Bronchial epithelial cell (primary cell): ENCODE results near the gene KRT20. TPM values are rescaled to one million over a fixed set of nuclear protein-coding genes. Genes with fewer than 3 reads are reported as not detected.

Source experiments
- DNase-seq: peaks from one replicate; pipeline ENCODE4 v3.0.0-alpha.2; 2010; ENCODE audit warnings: low read depth
- FAIRE-seq: peaks from 2 replicates; lab custom pipeline; 2011; peaks lifted over from hg19 to GRCh38; lab: Jason Lieb, UNC
- H3K27me3 ChIP-seq: 2 replicates; pipeline ENCODE4 v1.5.1; 2011; ENCODE audit warnings: low read length; ENCODE audit not compliant: control insufficient read depth, insufficient read depth
- H3K36me3 ChIP-seq: 2 replicates; pipeline ENCODE4 v1.5.1; 2011; ENCODE audit warnings: low read length; ENCODE audit not compliant: control insufficient read depth, insufficient read depth
- H3K4me3 ChIP-seq: 2 replicates; pipeline ENCODE4 v1.5.1; 2011; ENCODE audit warnings: mild to moderate bottlenecking, low read depth, low read length, control low read depth
- CTCF ChIP-seq: IDR thresholded peaks from 2 replicates; pipeline ENCODE4 v1.5.1; 2011; ENCODE audit warnings: mild to moderate bottlenecking, moderate library complexity, low read length, control low read depth, inconsistent platforms; ENCODE audit not compliant: insufficient read depth, severe bottlenecking
- total RNA-seq: library from RNA; depleted of rRNA; stranded (reverse); fragments of >200 nt; gene quantifications from 2 replicates; pipeline ENCODE4 v1.2.1, GENCODE V29; 2014

Gene KRT20
- total RNA-seq, 1 donor from 2014 or later = not detected

GRCh38 chr17:40848583-40849235 lies 36.3 kb downstream of the KRT20 start:
- H3K36me3 ChIP-seq = no peaks in the 10 kb centered on the region
- FAIRE-seq = no peak
- TF ChIP-seq CTCF = no peak
- H3K27me3 ChIP-seq = no peaks in the 10 kb centered on the region
- H3K4me3 ChIP-seq = no peak overlapping the region
- peak; percentile 38 for DNase-seq

DNA sequence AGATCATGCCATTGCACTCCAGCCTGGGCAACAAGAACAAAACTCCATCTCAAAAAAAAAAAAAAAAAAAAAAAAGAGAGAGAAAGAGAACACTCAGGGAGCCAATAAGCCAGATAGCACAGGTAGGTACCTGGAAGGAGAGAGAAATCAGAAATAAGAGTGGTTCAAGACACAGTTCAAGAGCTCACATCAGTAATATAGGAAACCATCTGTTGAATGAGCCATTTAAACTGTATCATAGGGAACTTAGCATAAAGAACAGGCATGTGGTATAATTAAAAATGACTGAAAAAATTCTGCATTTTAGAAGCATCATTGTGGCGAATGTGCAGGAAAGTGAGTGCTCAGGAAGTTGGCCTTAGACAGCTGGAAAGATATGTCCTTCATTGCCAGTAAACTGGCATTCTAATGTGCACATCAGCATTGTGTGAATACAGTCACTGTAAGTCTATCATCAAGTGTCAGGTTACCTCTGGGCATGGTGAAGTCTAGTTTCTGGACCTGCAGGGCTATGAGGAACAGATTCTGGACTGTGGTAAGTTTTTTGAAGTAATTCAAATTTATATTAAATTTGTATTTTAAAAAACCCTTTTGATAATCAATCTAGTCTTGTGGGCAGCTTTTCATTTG lies 38.4 kb downstream of the KRT20 start:
- TF ChIP-seq CTCF = no peak
- DNase-seq = peak; percentile 24
- Histone ChIP-seq H3K36me3 (no peaks in the 10 kb centered on the region), H3K4me3 (no peak overlapping the region), H3K27me3 (no peaks in the 10 kb centered on the region)
- no peak for FAIRE-seq

GRCh38 chr17:40844671-40845107 lies 40.4 kb downstream of the KRT20 start:
- FAIRE-seq = no peak

DNA sequence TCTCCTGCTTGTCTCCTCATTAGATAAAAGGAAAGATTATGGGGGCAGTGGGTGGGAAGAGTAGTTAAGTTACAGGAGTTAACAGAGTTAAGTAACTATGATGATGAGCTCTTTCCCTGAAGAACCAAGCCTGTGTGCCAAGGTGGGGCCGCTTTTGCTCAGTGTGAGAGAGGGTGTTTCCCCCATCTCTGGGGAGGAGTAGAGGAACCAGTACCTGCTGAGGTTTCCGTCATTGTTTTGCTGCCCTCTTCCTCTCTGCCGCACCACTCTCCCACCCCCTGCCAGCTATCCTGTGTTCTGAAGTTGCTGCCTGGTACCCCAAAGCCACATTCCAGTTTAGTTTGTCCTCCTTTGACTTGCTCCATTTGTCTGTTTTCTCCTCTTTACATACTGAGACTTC lies 41.8 kb downstream of the KRT20 start:
- no peaks in the 10 kb centered on the region for H3K36me3 ChIP-seq
- no peaks in the 10 kb centered on the region for H3K27me3 ChIP-seq
- DNase-seq = no peak
- no peak overlapping the region for H3K4me3 ChIP-seq
- no peak for FAIRE-seq
- no peak for TF ChIP-seq CTCF

More at GRCh38 chr17:40844671-40845107, 40.4 kb downstream of the KRT20 start:
- Histone ChIP-seq H3K36me3 (no peaks in the 10 kb centered on the region), H3K27me3 (no peaks in the 10 kb centered on the region), H3K4me3 (no peak overlapping the region)
- DNase-seq = no peak
- no peak for TF ChIP-seq CTCF

DNA sequence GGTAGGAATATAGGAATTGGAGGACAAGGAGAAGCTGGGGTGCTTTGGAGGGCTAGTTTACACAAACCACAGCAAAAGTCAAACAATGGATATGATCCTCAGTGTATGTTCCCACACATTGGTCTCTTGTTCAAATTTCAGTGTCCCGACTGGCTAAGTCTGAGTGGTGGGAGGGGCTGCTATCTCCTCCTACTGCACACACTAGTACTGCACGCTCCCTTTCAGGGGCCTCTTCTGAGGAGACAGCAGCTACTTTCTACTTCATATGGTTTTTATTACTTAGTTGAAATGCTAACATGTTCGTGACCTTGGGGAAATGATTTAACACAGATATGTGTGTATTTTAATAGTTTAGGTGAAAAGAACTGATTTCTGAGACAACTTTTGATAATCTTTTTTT lies 43.8 kb downstream of the KRT20 start:
- H3K27me3 ChIP-seq = no peaks in the 10 kb centered on the region
- H3K4me3 ChIP-seq = no peak overlapping the region
- DNase-seq = no peak
- FAIRE-seq = no peak
- no peaks in the 10 kb centered on the region for H3K36me3 ChIP-seq
- no peak for TF ChIP-seq CTCF
